Activated effector memory CD4-positive, alpha-beta T cell treated with Interleukin-2 at 50 U/mL for 16 hours (primary cell): ENCODE measurements around the gene SLC12A1.

Experiments
- DNase-seq: peaks from one replicate; pipeline ENCODE4 v3.0.0-alpha.2; 2020

Gene SLC12A1

GRCh38 chr15:48244921-48245320 is 38.8 kb downstream of the SLC12A1 start:
- no peak for DNase-seq

GRCh38 chr15:48248414-48248813 is 42.3 kb downstream of the SLC12A1 start:
- DNase-seq: no peak

GRCh38 chr15:48250640-48251076 is 44.6 kb downstream of the SLC12A1 start:
- no peak for DNase-seq

GRCh38 chr15:48253172-48253571 is 47.1 kb downstream of the SLC12A1 start:
- DNase-seq: no peak

GRCh38 chr15:48265135-48265534 is 59.0 kb downstream of the SLC12A1 start:
- no peak for DNase-seq

- DNase-seq: no peak
Observed at GRCh38 chr15:48266024-48266689, 60.1 kb downstream of the SLC12A1 start.

- DNase-seq: no peak
Observed at GRCh38 chr15:48267766-48268165, 61.7 kb downstream of the SLC12A1 start.

GRCh38 chr15:48273049-48273448 is 66.9 kb downstream of the SLC12A1 start:
- no peak for DNase-seq

- DNase-seq: no peak
Observed at GRCh38 chr15:48278666-48279065, 72.6 kb downstream of the SLC12A1 start.

GRCh38 chr15:48279608-48280007 is 73.5 kb downstream of the SLC12A1 start:
- DNase-seq: no peak

GRCh38 chr15:48281674-48282073 is 75.6 kb downstream of the SLC12A1 start:
- DNase-seq: no peak

- DNase-seq: no peak
Observed at GRCh38 chr15:48282216-48282615, 76.1 kb downstream of the SLC12A1 start.

- DNase-seq: no peak
Observed at GRCh38 chr15:48283396-48284145, 77.5 kb downstream of the SLC12A1 start.

GRCh38 chr15:48285329-48286214 is 79.5 kb downstream of the SLC12A1 start:
- DNase-seq: no peak

GRCh38 chr15:48289628-48290027 is 83.5 kb downstream of the SLC12A1 start:
- DNase-seq: no peak

GRCh38 chr15:48292458-48292857 is 86.4 kb downstream of the SLC12A1 start:
- DNase-seq: no peak

- no peak for DNase-seq
Observed at GRCh38 chr15:48297668-48298067, 91.6 kb downstream of the SLC12A1 start.

- no peak for DNase-seq
Observed at GRCh38 chr15:48298914-48299313, 92.8 kb downstream of the SLC12A1 start.

- no peak for DNase-seq
Observed at GRCh38 chr15:48300038-48300437, 93.9 kb downstream of the SLC12A1 start.

- DNase-seq: no peak
Observed at GRCh38 chr15:48304398-48304797, 98.3 kb downstream of the SLC12A1 start.

- no peak for DNase-seq
Observed at GRCh38 chr15:48306639-48307038, 100.5 kb downstream of the SLC12A1 start.

GRCh38 chr15:48307586-48307985 is 101.5 kb downstream of the SLC12A1 start:
- DNase-seq: no peak

GRCh38 chr15:48309740-48310139 is 103.6 kb downstream of the SLC12A1 start:
- DNase-seq: no peak

- DNase-seq: no peak
Observed at GRCh38 chr15:48313216-48313615, 107.1 kb downstream of the SLC12A1 start.
